GM19238 (cell line): ENCODE results near the gene APOC3.

Experiments used
- DNase-seq: peaks from one replicate; pipeline ENCODE4 v3.0.0; 2011; ENCODE audit warnings: low spot score; ENCODE audit not compliant: insufficient read length

Gene APOC3

GRCh38 chr11:116804001-116804400, 25.7 kb upstream of the APOC3 start:
- no peak for DNase-seq

- DNase-seq, result no peak
Measured at GRCh38 chr11:116807601-116808261, 22.0 kb upstream of the APOC3 start.

- DNase-seq, result no peak
Measured at GRCh38 chr11:116808262-116809175, 21.2 kb upstream of the APOC3 start.

GRCh38 chr11:116811194-116811593, 18.5 kb upstream of the APOC3 start:
- no peak for DNase-seq

GRCh38 chr11:116812109-116812508, 17.6 kb upstream of the APOC3 start:
- DNase-seq, result no peak

- DNase-seq, result no peak
Measured at GRCh38 chr11:116813170-116813569, 16.5 kb upstream of the APOC3 start.

GRCh38 chr11:116813781-116814471, 15.8 kb upstream of the APOC3 start:
- no peak for DNase-seq

GRCh38 chr11:116814502-116814901, 15.2 kb upstream of the APOC3 start:
- no peak for DNase-seq

- no peak for DNase-seq
Measured at GRCh38 chr11:116819049-116819448, 10.7 kb upstream of the APOC3 start.

GRCh38 chr11:116821050-116821918, 8.4 kb upstream of the APOC3 start:
- DNase-seq, result no peak

GRCh38 chr11:116822575-116822974, 7.1 kb upstream of the APOC3 start:
- no peak for DNase-seq

- DNase-seq, result no peak
Measured at GRCh38 chr11:116823031-116823843, 6.5 kb upstream of the APOC3 start, which contains the start of gene APOA4. Gene APOA4 (minus strand): TSS chr11:116823304. CDS start chr11:116823191, 113 bp downstream.

- DNase-seq, result no peak
Measured at GRCh38 chr11:116825434-116825833, 4.3 kb upstream of the APOC3 start.

GRCh38 chr11:116825854-116826750, 3.6 kb upstream of the APOC3 start:
- DNase-seq, result no peak

- no peak for DNase-seq
Measured at GRCh38 chr11:116826751-116827431, 2.8 kb upstream of the APOC3 start.

- no peak for DNase-seq
Measured at GRCh38 chr11:116827461-116827860, 2.2 kb upstream of the APOC3 start.

- no peak for DNase-seq
Measured at GRCh38 chr11:116828632-116829524, 829 bp upstream of the APOC3 start.
